ENCODE data around the gene TUBG2. TPM values are rescaled to one million over a fixed set of nuclear protein-coding genes. Genes with fewer than 3 reads are reported as not detected.

The TUBG2 gene
- total RNA-seq, 1 experiment from 2014 or later: 23.8 TPM

DNA sequence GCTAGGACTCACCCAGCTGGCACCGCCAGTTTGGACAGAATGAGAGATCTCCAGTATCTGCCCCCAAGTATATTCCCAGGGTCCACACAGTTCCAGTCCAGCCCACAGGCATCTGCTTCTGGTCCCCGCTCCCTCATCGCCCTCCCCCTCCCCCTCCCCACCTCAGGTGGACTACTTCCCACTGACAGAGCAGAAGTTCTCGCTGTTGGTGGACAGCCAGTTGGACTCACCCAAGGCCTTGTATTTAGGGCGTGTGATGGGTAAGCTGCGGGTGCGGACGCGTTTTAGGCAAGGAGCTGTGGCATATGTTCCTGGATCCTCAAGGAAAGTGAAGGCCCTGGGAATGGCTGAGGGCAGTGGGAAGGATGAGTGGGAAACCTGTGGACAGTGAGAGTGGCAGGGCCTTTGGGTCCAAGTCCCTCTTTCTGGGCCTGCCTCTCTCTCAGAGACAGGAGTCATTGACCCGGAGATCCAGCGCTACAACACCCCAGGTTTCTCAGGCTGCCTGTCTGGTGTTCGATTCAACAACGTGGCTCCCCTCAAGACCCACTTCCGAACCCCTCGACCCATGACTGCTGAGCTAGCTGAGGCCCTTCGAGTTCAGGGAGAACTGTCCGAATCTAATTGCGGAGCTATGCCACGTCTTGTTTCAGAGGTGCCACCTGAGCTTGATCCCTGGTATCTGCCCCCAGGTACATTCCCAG lies 38.2 kb downstream of the TUBG2 start:
- BruUV-seq (replicated peaks): no TSS peak
- no peaks in the 10 kb centered on the region for H3K4me1 Mint-ChIP-seq (ENCODE audit: low read depth, unreplicated experiment)
- Histone ChIP-seq H3K9me3 (no peaks in the 10 kb centered on the region), H3K36me3 (ENCODE audit: control insufficient read depth, insufficient read depth, low read length) (no peaks in the 10 kb centered on the region; the same call in 1 of the 2 replicates), H3K4me1 (no peaks in the 10 kb centered on the region), H3K4me3 (ENCODE audit: low read depth, low read length) (no peak overlapping the region), H3K27me3 (replicated peaks; ENCODE audit: control insufficient read depth, insufficient read depth, low read length) (no peaks in the 10 kb centered on the region)
- ChIA-PET CTCF (no interaction called here), POLR2A (interaction anchor here (1.3 kb wide), 1 partner anchor 46 kb away, joined by 3 read pairs; no protein-coding TSS in a partner anchor)
- no peaks in the 10 kb centered on the region for H3K9me3 Mint-ChIP-seq (ENCODE audit: unreplicated experiment)
- H3K27me3 Mint-ChIP-seq (ENCODE audit: insufficient read depth, unreplicated experiment): no peaks in the 10 kb centered on the region
- DNase-seq: no peak
- H3K36me3 Mint-ChIP-seq (ENCODE audit: insufficient read depth, unreplicated experiment): peaks cover 6% of the 10 kb centered on the region
- TF ChIP-seq, protein P1, sequence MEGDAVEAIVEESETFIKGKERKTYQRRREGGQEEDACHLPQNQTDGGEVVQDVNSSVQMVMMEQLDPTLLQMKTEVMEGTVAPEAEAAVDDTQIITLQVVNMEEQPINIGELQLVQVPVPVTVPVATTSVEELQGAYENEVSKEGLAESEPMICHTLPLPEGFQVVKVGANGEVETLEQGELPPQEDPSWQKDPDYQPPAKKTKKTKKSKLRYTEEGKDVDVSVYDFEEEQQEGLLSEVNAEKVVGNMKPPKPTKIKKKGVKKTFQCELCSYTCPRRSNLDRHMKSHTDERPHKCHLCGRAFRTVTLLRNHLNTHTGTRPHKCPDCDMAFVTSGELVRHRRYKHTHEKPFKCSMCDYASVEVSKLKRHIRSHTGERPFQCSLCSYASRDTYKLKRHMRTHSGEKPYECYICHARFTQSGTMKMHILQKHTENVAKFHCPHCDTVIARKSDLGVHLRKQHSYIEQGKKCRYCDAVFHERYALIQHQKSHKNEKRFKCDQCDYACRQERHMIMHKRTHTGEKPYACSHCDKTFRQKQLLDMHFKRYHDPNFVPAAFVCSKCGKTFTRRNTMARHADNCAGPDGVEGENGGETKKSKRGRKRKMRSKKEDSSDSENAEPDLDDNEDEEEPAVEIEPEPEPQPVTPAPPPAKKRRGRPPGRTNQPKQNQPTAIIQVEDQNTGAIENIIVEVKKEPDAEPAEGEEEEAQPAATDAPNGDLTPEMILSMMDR (IDR thresholded peaks at IDR 0.05; ENCODE audit: insufficient read depth in 1 of 2, low read depth in 1 of 2, low read length in 1 of 2, severe bottlenecking in 1 of 2, unreplicated experiment in 1 of 2): no peak
- no peak overlapping the region for H3K4me3 Mint-ChIP-seq (ENCODE audit: unreplicated experiment)
- H3K27ac Mint-ChIP-seq (ENCODE audit: unreplicated experiment): no peak overlapping the region
- intact Hi-C loops (cut with micrococcal nuclease; ENCODE audit: unreplicated experiment): no loop called here

DNA sequence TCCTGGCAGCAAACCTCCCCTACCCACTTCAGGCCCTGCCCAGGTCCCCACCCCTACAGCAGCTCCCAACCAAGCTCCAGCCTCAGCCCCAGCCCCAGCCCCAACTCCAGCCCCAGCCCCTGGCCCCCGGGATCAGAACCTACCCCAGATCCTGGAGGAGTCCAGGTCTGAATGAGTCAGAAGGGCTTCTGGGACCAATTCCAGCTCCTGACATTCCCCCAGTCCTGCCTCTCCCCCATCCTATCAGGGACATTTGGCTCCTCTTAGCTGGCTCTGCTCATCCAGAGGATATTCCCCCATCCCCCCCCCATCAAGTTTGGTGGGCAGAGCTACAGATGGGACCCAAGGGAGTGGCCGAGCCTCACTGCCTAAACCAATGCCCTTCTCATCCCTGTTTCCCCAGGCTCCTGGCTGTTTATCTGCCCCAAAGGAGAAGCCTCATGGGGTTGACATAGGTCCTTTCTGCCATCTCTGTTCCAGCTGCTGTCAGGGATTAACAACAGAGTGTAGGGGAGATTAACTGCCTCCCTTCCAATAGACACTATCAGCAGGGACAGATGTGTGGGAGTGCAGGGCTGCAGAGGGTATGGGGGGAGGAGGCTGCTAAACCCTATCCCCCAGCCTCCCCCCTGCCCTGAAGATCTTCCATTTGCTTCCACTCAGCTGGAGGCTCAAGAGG lies 39.8 kb downstream of the TUBG2 start:
- TF ChIP-seq, protein P1 (IDR thresholded peaks at IDR 0.05; ENCODE audit: insufficient read depth in 1 of 2, low read depth in 1 of 2, low read length in 1 of 2, severe bottlenecking in 1 of 2, unreplicated experiment in 1 of 2): no peak
- H3K9me3 ChIP-seq: no peaks in the 10 kb centered on the region
- H3K4me3 ChIP-seq (ENCODE audit: low read depth, low read length): no peak overlapping the region
- no peak overlapping the region for H3K27ac Mint-ChIP-seq (ENCODE audit: unreplicated experiment)
- no peaks in the 10 kb centered on the region for H3K4me1 Mint-ChIP-seq (ENCODE audit: low read depth, unreplicated experiment)
- no peaks in the 10 kb centered on the region for H3K4me1 ChIP-seq
- H3K36me3 Mint-ChIP-seq (ENCODE audit: insufficient read depth, unreplicated experiment): no peaks in the 10 kb centered on the region
- DNase-seq: peak in 1 of 2 experiments; percentile 33
- ChIA-PET POLR2A (interaction anchor here (1.3 kb wide), 1 partner anchor 45 kb away, joined by 3 read pairs; no protein-coding TSS in a partner anchor), CTCF (interaction anchor here (0.6 to 0.7 kb wide), 2 partner anchors 18 to 1071 kb away, joined by 4 read pairs; no protein-coding TSS in a partner anchor)
- no peak overlapping the region for H3K4me3 Mint-ChIP-seq (ENCODE audit: unreplicated experiment)
- no TSS peak for BruUV-seq (replicated peaks)
- no peaks in the 10 kb centered on the region; the same call in none of the 2 replicates for H3K36me3 ChIP-seq (ENCODE audit: control insufficient read depth, insufficient read depth, low read length)
- H3K27me3 Mint-ChIP-seq (ENCODE audit: insufficient read depth, unreplicated experiment): no peaks in the 10 kb centered on the region
- no peaks in the 10 kb centered on the region for H3K27me3 ChIP-seq (replicated peaks; ENCODE audit: control insufficient read depth, insufficient read depth, low read length)
- intact Hi-C loops (cut with micrococcal nuclease; ENCODE audit: unreplicated experiment): no loop called here
- H3K9me3 Mint-ChIP-seq (ENCODE audit: unreplicated experiment): no peaks in the 10 kb centered on the region

DNA sequence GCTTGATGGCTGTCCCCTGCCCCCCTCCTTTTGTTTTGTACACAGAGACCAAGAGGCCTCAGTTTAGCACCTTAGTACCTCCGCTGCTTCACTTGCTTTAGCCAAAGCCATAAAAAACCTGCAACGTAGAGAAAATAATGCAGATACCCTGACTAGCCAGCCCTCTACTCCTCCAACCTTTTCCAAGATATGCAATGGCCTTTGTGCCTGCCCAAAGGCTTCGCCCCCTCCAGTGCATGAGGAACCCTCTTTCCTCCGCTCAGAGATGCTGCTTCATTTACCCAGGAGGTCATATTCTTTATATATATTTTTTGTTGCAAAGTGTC lies 40.3 kb downstream of the TUBG2 start:
- no TSS peak for BruUV-seq (replicated peaks)
- Histone ChIP-seq H3K36me3 (ENCODE audit: control insufficient read depth, insufficient read depth, low read length) (no peaks in the 10 kb centered on the region; the same call in none of the 2 replicates), H3K9me3 (no peaks in the 10 kb centered on the region), H3K4me1 (no peaks in the 10 kb centered on the region), H3K4me3 (ENCODE audit: low read depth, low read length) (no peak overlapping the region), H3K27me3 (replicated peaks; ENCODE audit: control insufficient read depth, insufficient read depth, low read length) (no peaks in the 10 kb centered on the region)
- TF ChIP-seq, protein P1 (IDR thresholded peaks at IDR 0.05; ENCODE audit: insufficient read depth in 1 of 2, low read depth in 1 of 2, low read length in 1 of 2, severe bottlenecking in 1 of 2, unreplicated experiment in 1 of 2): no peak
- ChIA-PET CTCF (interaction anchor here (0.6 to 1.1 kb wide), 2 partner anchors 18 to 64 kb away, joined by 4 to 5 read pairs; no protein-coding TSS in a partner anchor), POLR2A (no interaction called here)
- Mint-ChIP-seq H3K27me3 (ENCODE audit: insufficient read depth, unreplicated experiment) (no peaks in the 10 kb centered on the region), H3K9me3 (ENCODE audit: unreplicated experiment) (no peaks in the 10 kb centered on the region), H3K36me3 (ENCODE audit: insufficient read depth, unreplicated experiment) (no peaks in the 10 kb centered on the region), H3K4me1 (ENCODE audit: low read depth, unreplicated experiment) (no peaks in the 10 kb centered on the region), H3K4me3 (ENCODE audit: unreplicated experiment) (no peak overlapping the region), H3K27ac (ENCODE audit: unreplicated experiment) (no peak overlapping the region)
- DNase-seq: no peak
- intact Hi-C loops (cut with micrococcal nuclease; ENCODE audit: unreplicated experiment): no loop called here

All from Caco-2 (cell line).